Astrocyte (in vitro differentiated cells and primary cell): ENCODE results near the gene WDR4. TPM values are rescaled to one million over a fixed set of nuclear protein-coding genes. Genes with fewer than 3 reads are reported as not detected.
"Not testable (repeated sequence)": the region's sequence is repeated elsewhere in the genome, so short reads cannot be mapped to it uniquely, and the experiment has no call there.

Source experiments
- DNase-seq: peaks from one replicate; pipeline ENCODE4 v3.0.0-alpha.2; 2010; ENCODE audit warnings: low read depth
- FAIRE-seq: peaks from 2 replicates; lab custom pipeline; 2011; peaks lifted over from hg19 to GRCh38; lab: Jason Lieb, UNC
- H2AFZ ChIP-seq: 2 replicates; pipeline ENCODE4 v1.6.0; 2012; ENCODE audit warnings: low read depth, low read length, inconsistent platforms
- H3K27ac ChIP-seq: 2 replicates; pipeline ENCODE4 v1.5.1; 2011; ENCODE audit warnings: low read depth, low read length, inconsistent platforms
- H3K27me3 ChIP-seq: 2 replicates; pipeline ENCODE4 v1.6.0; 2011; ENCODE audit warnings: low read length, inconsistent platforms; ENCODE audit not compliant: insufficient read depth
- H3K36me3 ChIP-seq: 2 replicates; pipeline ENCODE4 v1.5.1; 2011; ENCODE audit warnings: low read length, inconsistent platforms; ENCODE audit not compliant: insufficient read depth
- H3K4me1 ChIP-seq: 2 replicates; pipeline ENCODE4 v1.5.1; 2011; ENCODE audit warnings: low read length, inconsistent platforms; ENCODE audit not compliant: insufficient read depth
- H3K4me2 ChIP-seq: 2 replicates; pipeline ENCODE4 v1.6.0; 2012; ENCODE audit warnings: low read length, inconsistent platforms
- H3K4me3 ChIP-seq: 2 replicates; pipeline ENCODE4 v1.5.1; 2011; ENCODE audit warnings: low read depth, mild to moderate bottlenecking, low read length, inconsistent platforms; ENCODE audit not compliant: insufficient read depth
- H3K79me2 ChIP-seq: 2 replicates; pipeline ENCODE4 v1.6.0; 2012; ENCODE audit warnings: mild to moderate bottlenecking, low read length, inconsistent platforms; ENCODE audit not compliant: insufficient read depth
- H3K9ac ChIP-seq: 2 replicates; pipeline ENCODE4 v1.6.0; 2012; ENCODE audit warnings: mild to moderate bottlenecking, low read length, inconsistent platforms
- H3K9me3 ChIP-seq: 2 replicates; pipeline ENCODE4 v1.5.1; 2012; ENCODE audit warnings: low read depth, mild to moderate bottlenecking, low read length, inconsistent platforms; ENCODE audit not compliant: insufficient read depth
- H4K20me1 ChIP-seq: 2 replicates; pipeline ENCODE4 v1.6.0; 2012; ENCODE audit warnings: low read length, inconsistent platforms; ENCODE audit not compliant: insufficient read depth
- H3K27ac Mint-ChIP-seq: one replicate; pipeline ENCODE4 v1.8.0; 2021; ENCODE audit warnings: mild to moderate bottlenecking, mixed read lengths; ENCODE audit not compliant: unreplicated experiment
- H3K27me3 Mint-ChIP-seq: one replicate; pipeline ENCODE4 v1.8.0; 2021; ENCODE audit warnings: low read depth, mixed read lengths; ENCODE audit not compliant: unreplicated experiment
- H3K36me3 Mint-ChIP-seq: one replicate; pipeline ENCODE4 v1.8.0; 2021; ENCODE audit warnings: low read depth, mixed read lengths; ENCODE audit not compliant: unreplicated experiment
- H3K4me1 Mint-ChIP-seq: one replicate; pipeline ENCODE4 v1.8.0; 2021; ENCODE audit warnings: low read depth, mixed read lengths; ENCODE audit not compliant: unreplicated experiment
- H3K4me3 Mint-ChIP-seq: one replicate; pipeline ENCODE4 v1.8.0; 2021; ENCODE audit warnings: mild to moderate bottlenecking, moderate library complexity, mixed read lengths; ENCODE audit not compliant: unreplicated experiment
- H3K9me3 Mint-ChIP-seq: one replicate; pipeline ENCODE4 v1.8.0; 2021; ENCODE audit warnings: mild to moderate bottlenecking, mixed read lengths; ENCODE audit not compliant: unreplicated experiment
- EZH2 ChIP-seq: IDR thresholded peaks from 2 replicates; pipeline ENCODE4 v1.6.1; 2012; ENCODE audit warnings: mild to moderate bottlenecking, low read length, inconsistent platforms; ENCODE audit not compliant: insufficient read depth
- total RNA-seq: library from RNA; stranded (reverse); gene quantifications from 2 replicates; pipeline ENCODE4 v1.2.1, GENCODE V29; 2021
- TF ChIP-seq, protein P1 (sequence below): IDR thresholded peaks from 2 replicates; pipeline ENCODE4 v1.5.1; 2011; ENCODE audit warnings: low read depth, mild to moderate bottlenecking, inconsistent platforms, low read length, moderate library complexity; ENCODE audit not compliant: insufficient read depth

WDR4 gene
- total RNA-seq, 1 donor from 2014 or later, result 20.5 TPM

- H3K4me3 Mint-ChIP-seq, result no peak overlapping the region
- H3K4me1 Mint-ChIP-seq, result no peaks in the 10 kb centered on the region
- Histone ChIP-seq H3K27me3 (peaks cover 3% of the 10 kb centered on the region), H4K20me1 (no peaks in the 10 kb centered on the region), H3K4me3 (no peak overlapping the region), H3K9me3 (peaks cover under 1% of the 10 kb centered on the region), H3K27ac (no peak overlapping the region), H3K79me2 (no peaks in the 10 kb centered on the region), H3K9ac (no peak overlapping the region), H3K4me1 (no peaks in the 10 kb centered on the region), H3K36me3 (no peaks in the 10 kb centered on the region), H2AFZ (no peak overlapping the region), H3K4me2 (no peak overlapping the region)
- FAIRE-seq, result no peak
- H3K27me3 Mint-ChIP-seq, result peaks cover 6% of the 10 kb centered on the region
- no peak overlapping the region for H3K27ac Mint-ChIP-seq
- H3K9me3 Mint-ChIP-seq, result peaks cover 5% of the 10 kb centered on the region
- TF ChIP-seq, protein P1, sequence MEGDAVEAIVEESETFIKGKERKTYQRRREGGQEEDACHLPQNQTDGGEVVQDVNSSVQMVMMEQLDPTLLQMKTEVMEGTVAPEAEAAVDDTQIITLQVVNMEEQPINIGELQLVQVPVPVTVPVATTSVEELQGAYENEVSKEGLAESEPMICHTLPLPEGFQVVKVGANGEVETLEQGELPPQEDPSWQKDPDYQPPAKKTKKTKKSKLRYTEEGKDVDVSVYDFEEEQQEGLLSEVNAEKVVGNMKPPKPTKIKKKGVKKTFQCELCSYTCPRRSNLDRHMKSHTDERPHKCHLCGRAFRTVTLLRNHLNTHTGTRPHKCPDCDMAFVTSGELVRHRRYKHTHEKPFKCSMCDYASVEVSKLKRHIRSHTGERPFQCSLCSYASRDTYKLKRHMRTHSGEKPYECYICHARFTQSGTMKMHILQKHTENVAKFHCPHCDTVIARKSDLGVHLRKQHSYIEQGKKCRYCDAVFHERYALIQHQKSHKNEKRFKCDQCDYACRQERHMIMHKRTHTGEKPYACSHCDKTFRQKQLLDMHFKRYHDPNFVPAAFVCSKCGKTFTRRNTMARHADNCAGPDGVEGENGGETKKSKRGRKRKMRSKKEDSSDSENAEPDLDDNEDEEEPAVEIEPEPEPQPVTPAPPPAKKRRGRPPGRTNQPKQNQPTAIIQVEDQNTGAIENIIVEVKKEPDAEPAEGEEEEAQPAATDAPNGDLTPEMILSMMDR, result no peak
- no peak for TF ChIP-seq EZH2
- peaks cover 2% of the 10 kb centered on the region for H3K36me3 Mint-ChIP-seq
- no peak for DNase-seq
Observed at GRCh38 chr21:42819861-42820615, 59.3 kb downstream of the WDR4 start.

GRCh38 chr21:42818328-42818749 lies 61.0 kb downstream of the WDR4 start:
- Mint-ChIP-seq H3K36me3 (peaks cover 2% of the 10 kb centered on the region), H3K4me1 (no peaks in the 10 kb centered on the region), H3K27me3 (peaks cover 6% of the 10 kb centered on the region), H3K27ac (no peak overlapping the region), H3K4me3 (no peak overlapping the region), H3K9me3 (peaks cover 5% of the 10 kb centered on the region)
- no peaks in the 10 kb centered on the region for H3K36me3 ChIP-seq
- H3K9me3 ChIP-seq, result peaks cover 3% of the 10 kb centered on the region
- no peaks in the 10 kb centered on the region for H4K20me1 ChIP-seq
- no peak overlapping the region for H3K4me2 ChIP-seq
- no peak overlapping the region for H2AFZ ChIP-seq
- peak; percentile 14 for DNase-seq
- no peak overlapping the region for H3K9ac ChIP-seq
- peaks cover 3% of the 10 kb centered on the region for H3K27me3 ChIP-seq
- no peak overlapping the region for H3K4me3 ChIP-seq
- FAIRE-seq, result no peak
- H3K27ac ChIP-seq, result no peak overlapping the region
- no peaks in the 10 kb centered on the region for H3K4me1 ChIP-seq
- TF ChIP-seq EZH2, result no peak
- TF ChIP-seq, protein P1, result peak; percentile 63
- H3K79me2 ChIP-seq, result no peaks in the 10 kb centered on the region

DNA sequence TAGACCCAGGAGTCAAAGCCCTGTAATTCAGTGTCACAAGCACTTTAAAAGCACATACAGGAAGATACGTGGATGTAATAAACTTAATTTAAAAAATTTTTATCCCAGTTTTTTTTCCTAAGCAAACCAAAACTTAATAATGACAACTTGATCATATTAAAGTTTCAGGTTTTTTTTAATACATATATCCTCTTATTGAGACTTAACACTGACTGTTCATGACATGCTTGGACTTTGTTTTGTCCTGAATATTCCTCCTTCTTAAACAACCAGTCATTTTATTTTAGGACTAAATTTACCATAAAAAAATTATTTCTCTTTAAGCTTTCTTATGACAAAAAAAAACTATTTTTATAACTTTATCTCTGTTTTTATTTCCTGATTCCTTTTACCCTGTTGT lies 64.1 kb downstream of the WDR4 start:
- Histone ChIP-seq H3K4me3 (no peak overlapping the region), H3K9ac (no peak overlapping the region), H3K27ac (no peak overlapping the region), H3K4me1 (no peaks in the 10 kb centered on the region), H3K36me3 (no peaks in the 10 kb centered on the region), H2AFZ (no peak overlapping the region), H4K20me1 (no peaks in the 10 kb centered on the region), H3K27me3 (no peaks in the 10 kb centered on the region), H3K79me2 (no peaks in the 10 kb centered on the region), H3K4me2 (no peak overlapping the region), H3K9me3 (peaks cover 3% of the 10 kb centered on the region)
- H3K36me3 Mint-ChIP-seq, result peaks cover 2% of the 10 kb centered on the region
- FAIRE-seq, result no peak
- DNase-seq, result no peak
- H3K4me1 Mint-ChIP-seq, result peaks cover 1% of the 10 kb centered on the region
- no peak overlapping the region for H3K27ac Mint-ChIP-seq
- H3K27me3 Mint-ChIP-seq, result peaks cover 13% of the 10 kb centered on the region
- TF ChIP-seq EZH2, result no peak
- TF ChIP-seq, protein P1, result no peak
- peaks cover 5% of the 10 kb centered on the region for H3K9me3 Mint-ChIP-seq
- H3K4me3 Mint-ChIP-seq, result no peak overlapping the region

- not testable (repeated sequence) for FAIRE-seq, H2AFZ ChIP-seq, H3K4me3 Mint-ChIP-seq, H3K9ac ChIP-seq, H3K79me2 ChIP-seq, H4K20me1 ChIP-seq, H3K27ac Mint-ChIP-seq, DNase-seq, H3K9me3 Mint-ChIP-seq, H3K4me1 ChIP-seq, H3K9me3 ChIP-seq, H3K4me3 ChIP-seq, H3K4me1 Mint-ChIP-seq, H3K36me3 ChIP-seq, H3K4me2 ChIP-seq, H3K27ac ChIP-seq, H3K36me3 Mint-ChIP-seq
- peaks cover 12% of the 10 kb centered on the region for H3K27me3 ChIP-seq
- H3K27me3 Mint-ChIP-seq, result peaks cover 28% of the 10 kb centered on the region
Observed at GRCh38 chr21:42812528-42813241, 66.7 kb downstream of the WDR4 start.
